Hepatocyte (in vitro differentiated cells): ENCODE measurements around the gene LIME1. TPM values are rescaled to one million over a fixed set of nuclear protein-coding genes. Genes with fewer than 3 reads are reported as not detected.

Experiments used
- DNase-seq: peaks from one replicate; pipeline ENCODE4 v3.0.0-alpha.2; 2016; ENCODE audit warnings: low spot score
- H2AFZ ChIP-seq: fragments of 200-600 bp; sonication (generic); 2 replicates; pipeline ENCODE4 v1.6.0; 2016; ENCODE audit warnings: antibody characterized with exemption, mild to moderate bottlenecking
- H3K27ac ChIP-seq: fragments of 200-600 bp; sonication (generic); 2 replicates; pipeline ENCODE4 v1.5.1; 2016; ENCODE audit warnings: mild to moderate bottlenecking
- H3K27me3 ChIP-seq: fragments of 200-600 bp; sonication (generic); 2 replicates; pipeline ENCODE4 v1.6.1; 2016
- H3K36me3 ChIP-seq: fragments of 200-600 bp; sonication (generic); replicated peaks from 2 replicates; pipeline ENCODE4 v1.5.1; 2016; ENCODE audit warnings: low read depth; ENCODE audit not compliant: insufficient read depth
- H3K4me1 ChIP-seq: fragments of 200-600 bp; sonication (generic); 2 replicates; pipeline ENCODE4 v1.5.1; 2016; ENCODE audit warnings: mild to moderate bottlenecking, moderate library complexity; ENCODE audit not compliant: insufficient read depth
- H3K4me2 ChIP-seq: fragments of 200-600 bp; sonication (generic); 2 replicates; pipeline ENCODE4 v1.6.0; 2016
- H3K4me3 ChIP-seq: fragments of 200-600 bp; sonication (generic); 2 replicates; pipeline ENCODE4 v1.5.1; 2016; ENCODE audit warnings: mild to moderate bottlenecking
- H3K79me2 ChIP-seq: fragments of 200-600 bp; sonication (generic); 2 replicates; pipeline ENCODE4 v1.6.0; 2017; ENCODE audit warnings: mild to moderate bottlenecking
- H3K9me2 ChIP-seq: fragments of 200-600 bp; sonication (generic); replicated peaks from 2 replicates; pipeline ENCODE4 v1.6.0; 2017; ENCODE audit warnings: mild to moderate bottlenecking; ENCODE audit not compliant: insufficient read depth
- H3K9me3 ChIP-seq: fragments of 200-600 bp; sonication (generic); 2 replicates; pipeline ENCODE4 v1.5.1; 2016; ENCODE audit warnings: low read depth, mild to moderate bottlenecking
- H4K20me1 ChIP-seq: fragments of 200-600 bp; sonication (generic); 2 replicates; pipeline ENCODE4 v1.6.0; 2016; ENCODE audit warnings: mild to moderate bottlenecking; ENCODE audit not compliant: insufficient read depth, poor library complexity, severe bottlenecking
- EZH2 ChIP-seq: fragments of 200-600 bp; sonication (generic); IDR thresholded peaks from 2 replicates; pipeline ENCODE4 v1.6.1; 2016; ENCODE audit warnings: antibody characterized with exemption, mild to moderate bottlenecking, borderline replicate concordance
- EZH2phosphoT487 ChIP-seq: fragments of 200-600 bp; sonication (generic); IDR thresholded peaks from one replicate; pipeline ENCODE4 v1.6.1; 2018; ENCODE audit warnings: antibody characterized with exemption, mild to moderate bottlenecking, low read depth, moderate library complexity; ENCODE audit not compliant: unreplicated experiment, severe bottlenecking
- WGBS: methylation state at CpG from one replicate; pipeline ENCODE4 v1.1.6; 2016; ENCODE audit warnings: low lambda C conversion rate; ENCODE audit errors: missing lambda C conversion rate; 5-methylcytosine and 5-hydroxymethylcytosine counted together
- polyA plus RNA-seq: library from polyadenylated mRNA; unstranded; fragments of >200 nt; fragmentation: Nextera tagmentation; extraction: Ambion mirVana; gene quantifications from 2 replicates; pipeline ENCODE4 v1.2.1, GENCODE V29; 2016
- total RNA-seq: library from RNA; depleted of rRNA; stranded (reverse); fragments of >200 nt; gene quantifications from 2 replicates; pipeline ENCODE4 v1.2.3, GENCODE V29; 2014
- TF ChIP-seq, protein P1 (sequence below): fragments of 200-600 bp; sonication (generic); IDR thresholded peaks from 2 replicates; pipeline ENCODE4 v1.5.1; 2016; ENCODE audit warnings: antibody characterized with exemption, mild to moderate bottlenecking; ENCODE audit not compliant: poor library complexity

LIME1 gene
- total and polyA plus RNA-seq, 2 experiments from 2014 or later: 11.7 to 20.7 TPM

- Histone ChIP-seq H4K20me1 (peaks cover 3% of the 10 kb centered on the region), H3K4me2 (no peak overlapping the region), H3K36me3 (no peaks in the 10 kb centered on the region), H3K4me1 (peaks cover 9% of the 10 kb centered on the region), H3K9me2 (no peaks in the 10 kb centered on the region), H3K9me3 (no peaks in the 10 kb centered on the region), H3K27ac (no peak overlapping the region), H2AFZ (no peak overlapping the region), H3K27me3 (no peaks in the 10 kb centered on the region), H3K4me3 (no peak overlapping the region), H3K79me2 (peaks cover 19% of the 10 kb centered on the region)
- no peak for TF ChIP-seq EZH2phosphoT487
- TF ChIP-seq EZH2: no peak
- TF ChIP-seq, protein P1, sequence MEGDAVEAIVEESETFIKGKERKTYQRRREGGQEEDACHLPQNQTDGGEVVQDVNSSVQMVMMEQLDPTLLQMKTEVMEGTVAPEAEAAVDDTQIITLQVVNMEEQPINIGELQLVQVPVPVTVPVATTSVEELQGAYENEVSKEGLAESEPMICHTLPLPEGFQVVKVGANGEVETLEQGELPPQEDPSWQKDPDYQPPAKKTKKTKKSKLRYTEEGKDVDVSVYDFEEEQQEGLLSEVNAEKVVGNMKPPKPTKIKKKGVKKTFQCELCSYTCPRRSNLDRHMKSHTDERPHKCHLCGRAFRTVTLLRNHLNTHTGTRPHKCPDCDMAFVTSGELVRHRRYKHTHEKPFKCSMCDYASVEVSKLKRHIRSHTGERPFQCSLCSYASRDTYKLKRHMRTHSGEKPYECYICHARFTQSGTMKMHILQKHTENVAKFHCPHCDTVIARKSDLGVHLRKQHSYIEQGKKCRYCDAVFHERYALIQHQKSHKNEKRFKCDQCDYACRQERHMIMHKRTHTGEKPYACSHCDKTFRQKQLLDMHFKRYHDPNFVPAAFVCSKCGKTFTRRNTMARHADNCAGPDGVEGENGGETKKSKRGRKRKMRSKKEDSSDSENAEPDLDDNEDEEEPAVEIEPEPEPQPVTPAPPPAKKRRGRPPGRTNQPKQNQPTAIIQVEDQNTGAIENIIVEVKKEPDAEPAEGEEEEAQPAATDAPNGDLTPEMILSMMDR: no peak
- DNase-seq: no peak
- WGBS: 92% methylated on average over 16 of the region's 16 CpGs
These were observed 34.3 kb upstream of the LIME1 start for GRCh38 chr20:63702036-63702665.

- Histone ChIP-seq H3K27me3 (no peaks in the 10 kb centered on the region), H3K9me2 (no peaks in the 10 kb centered on the region), H3K36me3 (no peaks in the 10 kb centered on the region), H3K4me2 (no peak overlapping the region), H4K20me1 (peaks cover 3% of the 10 kb centered on the region), H3K9me3 (no peaks in the 10 kb centered on the region), H2AFZ (no peak overlapping the region), H3K4me3 (no peak overlapping the region), H3K79me2 (peaks cover 24% of the 10 kb centered on the region), H3K27ac (no peak overlapping the region), H3K4me1 (peaks cover 8% of the 10 kb centered on the region)
- DNase-seq: no peak
- 92% methylated on average over 13 of the region's 13 CpGs for WGBS
- no peak for TF ChIP-seq EZH2
- no peak for TF ChIP-seq EZH2phosphoT487
- TF ChIP-seq, protein P1: no peak
These were observed 33.6 kb upstream of the LIME1 start for GRCh38 chr20:63702751-63703470.

GRCh38 chr20:63703471-63703975 lies 32.9 kb upstream of the LIME1 start:
- Histone ChIP-seq H2AFZ (no peak overlapping the region), H3K4me2 (no peak overlapping the region), H3K79me2 (peaks cover 27% of the 10 kb centered on the region), H3K4me3 (no peak overlapping the region), H3K9me2 (no peaks in the 10 kb centered on the region), H3K4me1 (peaks cover 8% of the 10 kb centered on the region), H3K36me3 (no peaks in the 10 kb centered on the region), H4K20me1 (peaks cover 3% of the 10 kb centered on the region), H3K27ac (no peak overlapping the region), H3K27me3 (no peaks in the 10 kb centered on the region), H3K9me3 (no peaks in the 10 kb centered on the region)
- 96% methylated on average over 15 of the region's 15 CpGs for WGBS
- DNase-seq: no peak
- TF ChIP-seq EZH2phosphoT487: no peak
- TF ChIP-seq, protein P1: no peak
- no peak for TF ChIP-seq EZH2
